Motor neuron (in vitro differentiated cells): ENCODE measurements around the gene CYB5D1. TPM values are rescaled to one million over a fixed set of nuclear protein-coding genes. Genes with fewer than 3 reads are reported as not detected.
A peak's percentile ranks its signal among the peaks of the same experiment; 100 is the strongest.
"Not testable (repeated sequence)": the region's sequence is repeated elsewhere in the genome, so short reads cannot be mapped to it uniquely, and the experiment has no call there.

Experiments
- ATAC-seq, 8 experiments: fragments of 200-7000 bp; cut with Tn5 transposase; replicated peaks in 6 of 8; 2 replicates each; pipeline ENCODE4 v1.8.0; 2021; ENCODE audit warnings: mild to moderate bottlenecking in 8 of 8, moderate library complexity in 8 of 8
- H3K27ac ChIP-seq, 2 donors: fragments of 250-450 bp; sonication (Bioruptor Pico); 2 replicates each; pipeline ENCODE4 v1.9.0; 2021; ENCODE audit warnings: antibody characterized with exemption in 2 of 2, mild to moderate bottlenecking in 2 of 2, moderate library complexity in 1 of 2
- H3K4me1 ChIP-seq, 2 donors: fragments of 250-450 bp; sonication (Bioruptor Pico); replicated peaks in 1 of 2; 2 replicates each; pipeline ENCODE4 v1.6.1; 2021; ENCODE audit warnings: antibody characterized with exemption in 2 of 2, mild to moderate bottlenecking in 2 of 2, moderate library complexity in 1 of 2
- H3K4me3 ChIP-seq, 5 donors: fragments of 250-450 bp; sonication (Bioruptor Pico); 2 replicates each; pipeline ENCODE4 v1.9.0; 2021; ENCODE audit warnings: antibody characterized with exemption in 5 of 5, mild to moderate bottlenecking in 5 of 5, moderate library complexity in 4 of 5
- WGBS, 10 experiments: fragments of 450-650 bp; shearing (Covaris generic); methylation state at CpG; one replicate each; pipeline ENCODE4 v1.0.0; 2022; 5-methylcytosine and 5-hydroxymethylcytosine counted together
- in situ Hi-C, 9 experiments: fragments of 400-800 bp; cut with MboI; loops; one replicate each; pipeline ENCODE4 v1.15.0; 2021; ENCODE audit warnings: low sequenced_read_pairs in 9 of 9, low pct_unique_long_range_greater_than_20kb in 2 of 9; ENCODE audit not compliant: unreplicated experiment in 9 of 9
- total RNA-seq, 8 experiments: library from RNA; unstranded; fragments of 300-600 nt; gene quantifications; 2 replicates each; pipeline versions ENCODE4 v1.2.3 to v1.2.4, GENCODE V29; 2022

Gene CYB5D1
- total RNA-seq, 8 experiments from 2014 or later, result 12.2 to 28.0 (median 16.9) TPM

- in situ Hi-C loops, result no loop called here
- 0 to 16% (median 0%) methylated on average over 1 to 22 of the region's 64 CpGs; no CpG with 5 or more reads in 1 of the 10 experiments for WGBS, 10 experiments
- H3K27ac ChIP-seq, result peak within 1 kb of the TSS; percentile 92 to 97
- H3K4me3 ChIP-seq, result peak within 1 kb of the TSS; percentile 42 to 63 (median 52)
- ATAC-seq, result peak; percentile 75 to 87 (median 82)
- H3K4me1 ChIP-seq, result peaks cover 31 to 40% of the 10 kb centered on the region in 2 donors
These were observed 741 bp upstream of the CYB5D1 start, which contains the start of gene NAA38 for GRCh38 chr17:7856811-7857712. NAA38 (minus strand) TSS chr17:7857559; CDS start chr17:7857463, 96 bp downstream.

DNA sequence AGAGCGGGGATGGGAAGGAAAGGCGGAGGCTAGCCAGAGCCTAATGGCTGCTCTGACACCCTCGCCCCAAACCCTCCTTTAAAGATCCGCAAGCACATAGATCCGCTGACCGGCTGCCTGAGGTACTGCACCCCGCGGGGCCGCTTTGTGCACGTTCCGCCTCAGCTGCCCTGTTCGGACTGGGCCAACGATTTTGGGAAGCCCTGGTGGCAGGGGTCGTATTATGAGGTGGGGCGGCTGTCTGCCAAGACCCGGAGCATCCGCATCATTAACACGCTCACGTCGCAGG, 663 bp downstream of the CYB5D1 start:
- ATAC-seq, result peak in 3 of 8 experiments; percentile 5 to 7 (median 6)
- peak overlapping the region; percentile 92 to 97 for H3K27ac ChIP-seq
- WGBS, 10 experiments, result 0 to 30% (median 10%) methylated on average over 1 to 13 of the region's 20 CpGs; no CpG with 5 or more reads in 3 of the 10 experiments
- in situ Hi-C loops, result no loop called here
- H3K4me1 ChIP-seq, result peaks cover 33 to 40% of the 10 kb centered on the region in 2 donors
- H3K4me3 ChIP-seq, result peak overlapping the region; percentile 42 to 63 (median 52)

DNA sequence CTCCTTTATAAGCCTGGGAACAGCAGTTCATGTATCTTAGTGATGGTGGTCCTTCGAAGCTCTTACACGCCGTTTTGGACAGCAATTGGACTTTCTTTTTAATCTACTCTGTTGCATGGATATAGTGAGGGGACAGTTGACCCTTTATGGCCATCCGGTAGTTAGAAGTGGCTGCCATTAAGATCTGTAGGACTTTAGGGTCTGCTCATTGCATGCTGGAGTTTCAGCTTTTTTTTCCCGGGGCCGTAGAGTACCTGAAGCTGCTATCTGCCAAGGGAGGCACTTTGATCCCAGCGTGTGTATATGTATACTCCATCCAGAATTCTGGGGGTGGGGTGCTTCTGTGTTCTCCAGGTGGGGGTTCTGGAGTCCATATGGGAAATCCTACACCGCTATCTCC, 1.2 kb downstream of the CYB5D1 start:
- Histone ChIP-seq H3K4me3 (peak overlapping the region in 4 of 5 donors; percentile 42 to 56 (median 49)), H3K4me1 (peaks cover 33 to 36% of the 10 kb centered on the region in 2 donors), H3K27ac (no peak overlapping the region)
- in situ Hi-C loops, result no loop called here
- no peak for ATAC-seq
- WGBS, 10 experiments, result 64 to 100% (median 85%) methylated on average over 1 to 6 of the region's 8 CpGs; no CpG with 5 or more reads in 1 of the 10 experiments

- Histone ChIP-seq H3K27ac (no peak overlapping the region), H3K4me1 (peaks cover 8 to 10% of the 10 kb centered on the region in 2 donors), H3K4me3 (no peak overlapping the region)
- ATAC-seq, result peak in 1 of 8 experiments; percentile 27
- 0 to 80% (median 40%) methylated on average over 1 to 3 of the region's 3 CpGs; no CpG with 5 or more reads in 1 of the 10 experiments for WGBS, 10 experiments
- in situ Hi-C loops, result no loop called here
These were observed 5.1 kb downstream of the CYB5D1 start for GRCh38 chr17:7862692-7863437.

DNA sequence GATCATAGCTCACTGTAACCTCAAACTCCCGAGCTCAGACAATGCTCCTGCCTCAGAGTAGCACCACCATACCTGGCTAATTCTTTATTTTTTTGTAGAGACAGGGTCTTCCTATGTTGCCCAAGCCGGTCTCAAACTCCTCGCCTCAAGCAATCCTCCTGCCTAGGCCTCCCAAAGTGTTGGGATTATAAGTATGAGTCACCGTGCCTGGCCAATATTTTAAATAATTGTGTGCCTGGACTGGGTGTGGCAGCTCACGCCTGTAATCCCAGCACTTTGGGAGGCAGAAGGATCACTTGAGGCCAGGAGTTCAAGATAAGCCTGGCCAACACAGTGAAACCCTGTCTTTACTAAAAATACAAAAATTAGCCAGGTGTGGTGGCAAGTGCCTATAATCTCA, 6.6 kb downstream of the CYB5D1 start:
- peak in 2 of 8 experiments; percentile 46 to 50 for ATAC-seq
- H3K4me1 ChIP-seq, H3K4me3 ChIP-seq, H3K27ac ChIP-seq, in situ Hi-C loops: not testable (repeated sequence)
- WGBS, 10 experiments, result 0 to 100% (median 84%) methylated on average over 1 to 4 of the region's 5 CpGs; no CpG with 5 or more reads in 2 of the 10 experiments

DNA sequence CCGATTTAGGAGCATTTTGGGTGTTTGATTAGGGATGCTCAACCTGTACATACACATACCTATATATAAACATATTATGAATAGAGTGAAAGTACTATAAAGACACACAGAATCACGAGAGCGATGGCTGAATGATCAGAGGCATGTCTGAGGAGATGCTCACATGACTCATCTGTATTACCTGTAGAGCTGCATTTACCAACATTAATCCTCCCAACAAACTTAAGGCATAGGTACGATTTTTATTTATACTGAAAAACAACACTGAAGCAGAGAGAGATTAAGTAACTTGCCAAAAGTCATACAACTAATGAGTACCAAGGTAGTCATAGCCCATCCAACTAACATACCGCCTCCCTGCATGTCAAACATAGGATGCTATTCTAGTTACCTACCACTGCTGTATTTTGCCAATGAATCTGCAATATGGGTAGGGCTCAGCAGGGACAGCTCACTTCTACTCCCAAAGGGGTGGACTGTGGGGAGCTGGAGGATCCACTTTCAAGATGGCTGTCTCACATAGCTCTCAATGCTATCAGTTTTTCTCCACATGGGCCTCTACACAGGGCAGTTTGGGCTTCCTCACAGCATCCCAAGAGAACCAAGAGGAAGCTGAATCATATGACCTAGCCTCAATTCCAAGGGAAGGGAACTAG, 7.3 kb downstream of the CYB5D1 start:
- WGBS, 10 experiments, result 83 to 100% (median 91%) methylated on average over 1 to 4 of the region's 5 CpGs; no CpG with 5 or more reads in 2 of the 10 experiments
- no peak overlapping the region for H3K27ac ChIP-seq
- in situ Hi-C loops, result no loop called here
- H3K4me3 ChIP-seq, result no peak overlapping the region
- no peak for ATAC-seq
- peaks cover 0 to 4% of the 10 kb centered on the region in 2 donors for H3K4me1 ChIP-seq

GRCh38 chr17:7867881-7868329, 10.1 kb downstream of the CYB5D1 start:
- WGBS, 10 experiments, result 70 to 100% (median 93%) methylated on average over 1 to 4 of the region's 5 CpGs
- Histone ChIP-seq H3K4me3 (no peak overlapping the region), H3K4me1 (peaks cover 0 to 3% of the 10 kb centered on the region in 2 donors), H3K27ac (no peak overlapping the region)
- in situ Hi-C loops, result no loop called here
- peak in 2 of 8 experiments; percentile 18 to 24 for ATAC-seq

DNA sequence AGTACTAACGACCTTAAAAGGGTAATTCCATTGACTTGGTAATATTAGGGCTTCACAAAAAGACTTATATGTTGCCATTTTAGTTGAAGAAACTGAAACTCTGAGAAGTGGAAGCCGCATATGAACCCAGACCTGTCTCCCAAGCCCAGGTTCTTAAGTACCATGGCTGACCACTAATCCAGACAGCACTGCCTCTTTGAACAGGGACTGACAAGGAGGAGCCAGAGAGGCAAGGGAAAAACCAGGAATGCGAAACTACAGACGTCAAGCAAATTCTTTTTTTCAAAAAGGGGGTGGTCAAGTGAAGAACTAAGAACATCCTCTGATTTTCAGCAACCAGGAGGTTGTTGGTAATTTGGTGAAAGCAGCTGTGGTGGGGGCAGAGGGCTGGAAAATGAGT, 15.2 kb downstream of the CYB5D1 start:
- WGBS, 10 experiments, result 59 to 86% (median 76%) methylated on average over 1 to 4 of the region's 4 CpGs; no CpG with 5 or more reads in 1 of the 10 experiments
- in situ Hi-C loops, result no loop called here

DNA sequence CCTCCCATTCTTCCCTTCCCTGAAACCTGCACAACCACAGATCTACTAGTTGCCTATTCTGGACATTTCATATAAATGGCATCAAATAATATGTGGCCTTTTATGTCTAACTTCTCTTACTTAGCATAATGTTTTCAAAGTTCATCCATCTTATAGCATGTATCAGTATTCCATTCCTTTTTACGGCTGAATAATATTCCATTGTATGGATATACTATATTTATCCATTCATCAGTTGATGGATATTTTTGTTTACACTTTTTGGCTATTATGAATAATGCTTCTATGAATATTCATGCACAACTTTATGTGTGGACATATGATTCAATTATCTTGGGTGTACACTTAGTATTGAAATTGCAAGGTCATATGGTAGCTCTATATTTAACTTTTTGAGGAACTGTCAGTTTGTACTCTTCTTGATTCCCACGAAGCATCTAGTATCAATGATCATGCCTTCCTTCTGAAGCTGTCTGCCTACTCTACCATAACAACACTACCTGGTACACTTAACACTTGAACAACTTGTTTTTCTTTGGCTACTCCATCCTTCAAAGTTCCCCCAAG, 18.1 kb downstream of the CYB5D1 start:
- peaks cover 0 to 13% of the 10 kb centered on the region in 2 donors for H3K4me1 ChIP-seq
- peak in 3 of 8 experiments; percentile 51 to 68 (median 68) for ATAC-seq
- in situ Hi-C loops, result no loop called here
- no peak overlapping the region for H3K4me3 ChIP-seq
- H3K27ac ChIP-seq, result no peak overlapping the region
- WGBS, 10 experiments, result 51 to 100% (median 90%) methylated on average over 1 to 2 of the region's 2 CpGs; no CpG with 5 or more reads in 1 of the 10 experiments

More for the DNA sequence above, 15.2 kb downstream of the CYB5D1 start:
- Histone ChIP-seq H3K27ac (no peak overlapping the region), H3K4me3 (no peak overlapping the region), H3K4me1 (no peaks in the 10 kb centered on the region)
- no peak for ATAC-seq

- 80 to 100% (median 97%) methylated on average over 1 to 7 of the region's 7 CpGs; no CpG with 5 or more reads in 3 of the 10 experiments for WGBS, 10 experiments
- in situ Hi-C loops, result no loop called here
- Histone ChIP-seq H3K4me3 (no peak overlapping the region), H3K4me1 (peaks cover 5 to 27% of the 10 kb centered on the region in 2 donors), H3K27ac (no peak overlapping the region)
- ATAC-seq, result no peak
These were observed 20.4 kb downstream of the CYB5D1 start for GRCh38 chr17:7878234-7878633.

DNA sequence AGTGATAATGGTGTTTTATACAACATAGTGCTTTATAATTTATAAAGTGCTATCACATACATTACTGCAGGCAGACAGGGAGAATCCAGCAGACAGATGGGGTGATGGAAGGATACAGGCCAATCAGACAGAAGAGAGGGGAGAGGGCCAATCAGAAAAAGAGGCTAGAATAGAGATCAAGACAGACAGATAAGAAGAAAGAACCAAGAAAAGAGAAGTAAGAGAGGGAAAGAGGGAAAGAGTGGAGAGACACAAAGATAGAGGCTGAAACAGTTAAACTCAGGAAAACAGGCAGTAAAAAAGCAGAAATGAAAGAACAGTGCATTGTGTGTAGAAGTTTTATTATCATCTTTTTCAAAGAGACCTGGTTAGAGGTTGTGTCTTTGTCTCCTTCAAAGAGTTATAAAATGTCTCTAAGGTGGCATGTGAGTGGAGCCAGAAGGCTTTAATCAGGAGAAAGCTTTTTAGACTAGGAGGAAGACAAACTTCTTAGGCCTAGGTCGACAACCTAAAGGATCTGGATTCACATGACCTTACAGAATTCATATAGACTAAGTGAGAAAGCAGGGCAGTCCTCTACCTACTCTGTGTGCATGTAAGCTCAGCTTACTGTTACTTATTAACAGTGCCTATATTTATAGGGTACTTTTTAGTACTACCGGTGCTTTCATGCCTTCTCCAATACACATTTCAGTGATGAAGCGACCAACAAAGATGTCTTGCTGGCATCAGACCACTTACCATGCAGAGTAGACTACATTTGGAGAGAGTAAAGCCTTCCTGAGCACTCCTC, 22.5 kb downstream of the CYB5D1 start:
- 0 to 100% (median 80%) methylated on average over 1 to 3 of the region's 3 CpGs; no CpG with 5 or more reads in 1 of the 10 experiments for WGBS, 10 experiments
- no peak overlapping the region for H3K4me3 ChIP-seq
- in situ Hi-C loops, result no loop called here
- H3K4me1 ChIP-seq, result peaks cover 5 to 33% of the 10 kb centered on the region in 2 donors
- no peak overlapping the region for H3K27ac ChIP-seq
- ATAC-seq, result no peak
